GM23248 (cell line): ENCODE data around the gene TRMT2B. TPM values are rescaled to one million over a fixed set of nuclear protein-coding genes. Genes with fewer than 3 reads are reported as not detected.

Experiments
- DNase-seq: peaks from one replicate; pipeline ENCODE4 v3.0.0-alpha.2; 2015
- H2AFZ ChIP-seq: fragments of 200-600 bp; sonication (generic); 2 replicates; pipeline ENCODE4 v1.6.1; 2016; ENCODE audit warnings: antibody characterized with exemption
- H3F3A ChIP-seq: fragments of 200-600 bp; sonication (generic); 2 replicates; pipeline ENCODE4 v1.6.1; 2016; ENCODE audit warnings: mild to moderate bottlenecking, antibody characterized with exemption, mixed run types; ENCODE audit not compliant: insufficient read depth
- H3K27ac ChIP-seq: fragments of 200-600 bp; sonication (generic); 2 replicates; pipeline ENCODE4 v1.5.1; 2016; ENCODE audit warnings: mild to moderate bottlenecking
- H3K27me3 ChIP-seq: fragments of 200-600 bp; sonication (generic); replicated peaks from 2 replicates; pipeline ENCODE4 v1.6.1; 2016; ENCODE audit warnings: mild to moderate bottlenecking; ENCODE audit not compliant: insufficient read depth
- H3K36me3 ChIP-seq: fragments of 200-600 bp; sonication (generic); 2 replicates; pipeline ENCODE4 v1.6.1; 2016; ENCODE audit warnings: low read depth, mild to moderate bottlenecking
- H3K4me1 ChIP-seq: fragments of 200-600 bp; sonication (generic); 2 replicates; pipeline ENCODE4 v1.6.1; 2016; ENCODE audit warnings: mild to moderate bottlenecking; ENCODE audit not compliant: insufficient read depth
- H3K4me2 ChIP-seq: fragments of 200-600 bp; sonication (generic); one replicate; pipeline ENCODE4 v1.6.1; 2016; ENCODE audit warnings: mild to moderate bottlenecking; ENCODE audit not compliant: unreplicated experiment
- H3K4me3 ChIP-seq: fragments of 200-600 bp; sonication (generic); 2 replicates; pipeline ENCODE4 v1.5.1; 2016; ENCODE audit warnings: mild to moderate bottlenecking
- H3K79me2 ChIP-seq: fragments of 200-600 bp; sonication (generic); 2 replicates; pipeline ENCODE4 v1.6.1; 2016; ENCODE audit warnings: mild to moderate bottlenecking; ENCODE audit not compliant: insufficient read depth
- H3K9ac ChIP-seq: fragments of 200-600 bp; sonication (generic); 2 replicates; pipeline ENCODE4 v1.6.1; 2016; ENCODE audit warnings: mild to moderate bottlenecking
- H3K9me2 ChIP-seq: fragments of 200-600 bp; sonication (generic); 2 replicates; pipeline ENCODE4 v1.6.1; 2016; ENCODE audit warnings: mixed run types, mild to moderate bottlenecking, moderate library complexity; ENCODE audit not compliant: insufficient read depth
- H3K9me3 ChIP-seq: fragments of 200-600 bp; sonication (generic); one replicate; pipeline ENCODE4 v1.6.1; 2017; ENCODE audit warnings: low read depth
- H4K20me1 ChIP-seq: fragments of 200-600 bp; sonication (generic); 2 replicates; pipeline ENCODE4 v1.6.0; 2016; ENCODE audit not compliant: insufficient read depth
- EZH2 ChIP-seq: fragments of 200-600 bp; sonication (generic); IDR thresholded peaks from 2 replicates; pipeline ENCODE4 v1.6.1; 2018; ENCODE audit warnings: antibody characterized with exemption, mild to moderate bottlenecking; ENCODE audit not compliant: insufficient read depth, poor library complexity, severe bottlenecking
- EZH2phosphoT487 ChIP-seq: fragments of 200-600 bp; sonication (generic); IDR thresholded peaks from 2 replicates; pipeline ENCODE4 v1.6.1; 2018; ENCODE audit warnings: antibody characterized with exemption, moderate library complexity, mild to moderate bottlenecking, low read depth; ENCODE audit not compliant: insufficient read depth
- WGBS, 2 experiments: methylation state at CpG; one replicate each; pipeline ENCODE4 v1.1.6; 2015 to 2017; ENCODE audit warnings: low lambda C conversion rate in 2 of 2, low coverage in 1 of 2; ENCODE audit errors: missing lambda C conversion rate in 2 of 2; 5-methylcytosine and 5-hydroxymethylcytosine counted together
- in situ Hi-C: fragments of 300-500 bp; cut with MboI; formaldehyde crosslinking; loops from 2 replicates; pipeline ENCODE4 v1.15.0; 2020
- polyA plus RNA-seq: library from polyadenylated mRNA; unstranded; fragments of >200 nt; fragmentation: Nextera tagmentation; extraction: Ambion mirVana; gene quantifications from 2 replicates; pipeline ENCODE4 v1.2.1, GENCODE V29; 2016
- total RNA-seq: library from RNA; depleted of rRNA; stranded (reverse); fragments of >200 nt; shearing (Covaris generic); gene quantifications from 2 replicates; pipeline ENCODE4 v1.2.3, GENCODE V29; 2014

The TRMT2B gene
- total and polyA plus RNA-seq, 2 experiments from 2014 or later: 8.3 to 12.9 TPM

GRCh38 chrX:101080326-101081124 is 28.6 kb upstream of the TRMT2B start:
- no peak overlapping the region for H3K4me2 ChIP-seq
- H3K9me2 ChIP-seq: no peaks in the 10 kb centered on the region
- H3K27ac ChIP-seq: no peak overlapping the region
- H3K27me3 ChIP-seq: no peaks in the 10 kb centered on the region
- H3K9ac ChIP-seq: no peak overlapping the region
- no peaks in the 10 kb centered on the region for H4K20me1 ChIP-seq
- in situ Hi-C loops: no loop called here
- H3F3A ChIP-seq: no peaks in the 10 kb centered on the region
- no peak for TF ChIP-seq EZH2phosphoT487
- TF ChIP-seq EZH2: no peak
- 74 to 77% methylated on average over 3 of the region's 3 CpGs for WGBS, 2 experiments
- no peak overlapping the region for H2AFZ ChIP-seq
- no peaks in the 10 kb centered on the region for H3K36me3 ChIP-seq
- no peaks in the 10 kb centered on the region for H3K79me2 ChIP-seq
- no peak for DNase-seq
- no peak overlapping the region for H3K4me3 ChIP-seq
- H3K9me3 ChIP-seq: no peaks in the 10 kb centered on the region
- H3K4me1 ChIP-seq: no peaks in the 10 kb centered on the region

GRCh38 chrX:101079736-101080270 is 27.9 kb upstream of the TRMT2B start:
- H3F3A ChIP-seq: no peaks in the 10 kb centered on the region
- no peak overlapping the region for H3K9ac ChIP-seq
- no peaks in the 10 kb centered on the region for H3K4me1 ChIP-seq
- H3K9me2 ChIP-seq: no peaks in the 10 kb centered on the region
- TF ChIP-seq EZH2 (no peak), EZH2phosphoT487 (no peak)
- 47 to 62% methylated on average over 7 to 8 of the region's 8 CpGs for WGBS, 2 experiments
- H3K36me3 ChIP-seq: no peaks in the 10 kb centered on the region
- H2AFZ ChIP-seq: no peak overlapping the region
- H3K9me3 ChIP-seq: no peaks in the 10 kb centered on the region
- no peaks in the 10 kb centered on the region for H3K79me2 ChIP-seq
- no peak overlapping the region for H3K4me3 ChIP-seq
- no peaks in the 10 kb centered on the region for H4K20me1 ChIP-seq
- DNase-seq: no peak
- H3K27ac ChIP-seq: no peak overlapping the region
- no peaks in the 10 kb centered on the region for H3K27me3 ChIP-seq
- in situ Hi-C loops: no loop called here
- H3K4me2 ChIP-seq: no peak overlapping the region

- no peaks in the 10 kb centered on the region for H3K36me3 ChIP-seq
- peak; percentile 46 for DNase-seq
- no peaks in the 10 kb centered on the region for H3K27me3 ChIP-seq
- H4K20me1 ChIP-seq: no peaks in the 10 kb centered on the region
- H3K9me2 ChIP-seq: no peaks in the 10 kb centered on the region
- H3K79me2 ChIP-seq: no peaks in the 10 kb centered on the region
- H3F3A ChIP-seq: no peaks in the 10 kb centered on the region
- no peak within 1 kb of the TSS for H3K27ac ChIP-seq
- H3K4me1 ChIP-seq: no peaks in the 10 kb centered on the region
- H3K4me2 ChIP-seq: peak within 1 kb of the TSS; percentile 68
- H3K9me3 ChIP-seq: no peaks in the 10 kb centered on the region
- in situ Hi-C loops: no loop called here
- H3K4me3 ChIP-seq: peak within 1 kb of the TSS; percentile 62
- H3K9ac ChIP-seq: no peak within 1 kb of the TSS
- WGBS, 2 experiments: 6 to 11% methylated on average over 19 to 23 of the region's 23 CpGs
- TF ChIP-seq EZH2 (no peak), EZH2phosphoT487 (no peak)
- H2AFZ ChIP-seq: peak within 1 kb of the TSS; percentile 58
Observed at GRCh38 chrX:101078716-101079598, 27.0 kb upstream of the TRMT2B start, which contains the start of gene TMEM35A. Gene TMEM35A, plus strand, starts transcription at chrX:101078879. Its CDS starts 124 bp downstream, at chrX:101079003.

GRCh38 chrX:101071582-101071981 is 19.7 kb upstream of the TRMT2B start:
- H3K79me2 ChIP-seq: no peaks in the 10 kb centered on the region
- in situ Hi-C loops: no loop called here
- no peaks in the 10 kb centered on the region for H4K20me1 ChIP-seq
- no peak overlapping the region for H3K9ac ChIP-seq
- no peak overlapping the region for H2AFZ ChIP-seq
- no peaks in the 10 kb centered on the region for H3K36me3 ChIP-seq
- no peak for TF ChIP-seq EZH2phosphoT487
- TF ChIP-seq EZH2: no peak
- H3K4me2 ChIP-seq: no peak overlapping the region
- H3K9me2 ChIP-seq: no peaks in the 10 kb centered on the region
- no peak for DNase-seq
- 82 to 95% methylated on average over 3 of the region's 3 CpGs for WGBS, 2 experiments
- H3K27me3 ChIP-seq: no peaks in the 10 kb centered on the region
- no peaks in the 10 kb centered on the region for H3K4me1 ChIP-seq
- H3F3A ChIP-seq: no peaks in the 10 kb centered on the region
- H3K27ac ChIP-seq: no peak overlapping the region
- no peak overlapping the region for H3K4me3 ChIP-seq
- no peaks in the 10 kb centered on the region for H3K9me3 ChIP-seq
